ENCODE data around the gene KLK11.

KLK11 gene

GRCh38 chr19:51026554-51026831 is at the start of gene KLK11:
KLK11 (minus strand) TSS chr19:51026616; CDS start chr19:51025631, 985 bp downstream.
- no peak for DNase-seq

- DNase-seq, result no peak
These were observed 49.6 kb upstream of the KLK11 start for GRCh38 chr19:51075998-51076397.

GRCh38 chr19:51071095-51071405 is 44.6 kb upstream of the KLK11 start:
- no peak for DNase-seq

- DNase-seq, result no peak
These were observed 44.1 kb upstream of the KLK11 start for GRCh38 chr19:51070334-51071094.

GRCh38 chr19:51066393-51067186 is 40.2 kb upstream of the KLK11 start:
- no peak for DNase-seq

- no peak for DNase-seq
These were observed 39.0 kb upstream of the KLK11 start for GRCh38 chr19:51065221-51065960.

GRCh38 chr19:51064534-51065220 is 38.3 kb upstream of the KLK11 start, which contains the start of gene KLK13:
KLK13 (minus strand) TSS chr19:51065092; CDS start chr19:51065067, 25 bp downstream.
- no peak for DNase-seq

GRCh38 chr19:51063664-51064063 is 37.2 kb upstream of the KLK11 start:
- DNase-seq, result no peak

- no peak for DNase-seq
These were observed 34.6 kb upstream of the KLK11 start for GRCh38 chr19:51060973-51061372.

GRCh38 chr19:51060336-51060735 is 33.9 kb upstream of the KLK11 start:
- no peak for DNase-seq

- no peak for DNase-seq
These were observed 33.3 kb upstream of the KLK11 start for GRCh38 chr19:51059715-51060114.

- no peak for DNase-seq
These were observed 29.4 kb upstream of the KLK11 start for GRCh38 chr19:51055866-51056265.

GRCh38 chr19:51047031-51047335 is 20.6 kb upstream of the KLK11 start:
- DNase-seq, result no peak

GRCh38 chr19:51044327-51044726 is 17.9 kb upstream of the KLK11 start:
- no peak for DNase-seq

GRCh38 chr19:51043497-51043896 is 17.1 kb upstream of the KLK11 start:
- no peak for DNase-seq

- no peak for DNase-seq
These were observed 13.7 kb upstream of the KLK11 start for GRCh38 chr19:51040151-51040550.

- DNase-seq, result no peak
These were observed 10.1 kb upstream of the KLK11 start for GRCh38 chr19:51036519-51036918.

- DNase-seq, result no peak
These were observed 8.3 kb upstream of the KLK11 start, which contains the start of gene KLK12 for GRCh38 chr19:51034704-51035103. KLK12 (minus strand) TSS chr19:51035002; CDS start chr19:51034621, 381 bp downstream.

GRCh38 chr19:51031880-51032225 is 5.4 kb upstream of the KLK11 start:
- no peak for DNase-seq

- DNase-seq, result no peak
These were observed 4.9 kb upstream of the KLK11 start for GRCh38 chr19:51031220-51031879.

GRCh38 chr19:51030631-51031030 is 4.2 kb upstream of the KLK11 start:
- no peak for DNase-seq

- DNase-seq, result no peak
These were observed 3.3 kb upstream of the KLK11 start for GRCh38 chr19:51029718-51030117.

- DNase-seq, result no peak
These were observed 1.5 kb upstream of the KLK11 start for GRCh38 chr19:51027873-51028272.

Measured in EL (cell line).